Dedifferentiated amniotic fluid mesenchymal stem cell (primary cell): ENCODE results near the gene MEPCE.

Source experiments
- DNase-seq: peaks from one replicate; pipeline ENCODE4 v3.0.0-alpha.2; 2016; ENCODE audit errors: extremely low spot score

MEPCE gene

GRCh38 chr7:100483090-100483721 is 53.6 kb downstream of the MEPCE start:
- DNase-seq = peak; percentile 16
